GM21825 (cell line): ENCODE data around the gene DESI1.
"Not testable (repeated sequence)": the region's sequence is repeated elsewhere in the genome, so short reads cannot be mapped to it uniquely, and the experiment has no call there.

Experiments
- ATAC-seq: cut with Tn5 transposase; IDR thresholded peaks from one replicate; pipeline ENCODE4 v1.9.1; 2021; ENCODE audit warnings: mild to moderate bottlenecking, moderate library complexity; ENCODE audit not compliant: unreplicated experiment

Gene DESI1

GRCh38 chr22:41562461-41562860 lies 58.4 kb downstream of the DESI1 start:
- ATAC-seq: no peak

GRCh38 chr22:41561788-41562187 lies 59.1 kb downstream of the DESI1 start:
- ATAC-seq: no peak

- ATAC-seq: no peak
Measured at GRCh38 chr22:41561335-41561734, 59.5 kb downstream of the DESI1 start.

DNA sequence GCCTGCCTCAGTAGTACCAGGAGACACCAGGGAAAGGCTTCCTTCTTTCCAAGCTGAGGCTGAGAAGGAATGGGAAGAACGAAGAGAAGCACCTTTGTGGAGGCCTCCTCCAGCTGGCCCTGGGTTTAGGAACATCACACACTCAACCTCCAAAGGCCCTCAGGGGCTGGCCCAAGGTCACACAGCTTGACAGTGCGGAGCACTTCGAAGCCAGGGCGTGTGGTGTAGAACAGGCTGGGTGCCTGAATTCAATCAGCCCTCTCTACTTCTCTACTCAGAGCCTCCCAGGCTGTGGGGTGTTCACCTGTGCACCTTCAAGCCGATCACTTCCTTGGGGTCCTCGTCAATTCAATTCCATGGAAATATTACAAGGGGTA lies 60.8 kb downstream of the DESI1 start:
- ATAC-seq: no peak

DNA sequence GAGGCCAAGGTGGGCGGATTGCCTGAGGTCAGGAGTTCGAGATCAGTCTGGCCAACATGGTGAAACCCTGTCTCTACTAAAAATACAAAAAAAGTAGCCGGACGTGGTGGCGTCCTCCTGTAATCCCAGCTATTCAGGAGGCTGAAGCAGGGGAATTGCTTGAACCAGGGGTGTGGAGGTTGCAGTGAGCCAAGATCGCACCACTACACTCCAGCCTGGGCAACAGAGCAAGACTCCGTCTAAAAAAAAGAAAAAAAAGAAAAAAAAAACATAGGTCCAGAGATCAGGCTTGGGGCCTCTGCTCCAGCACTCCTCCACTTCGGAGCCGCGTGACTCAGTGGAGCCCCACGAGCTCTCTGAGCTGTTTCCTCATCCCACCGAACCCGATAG lies 62.6 kb downstream of the DESI1 start:
- ATAC-seq: not testable (repeated sequence)

DNA sequence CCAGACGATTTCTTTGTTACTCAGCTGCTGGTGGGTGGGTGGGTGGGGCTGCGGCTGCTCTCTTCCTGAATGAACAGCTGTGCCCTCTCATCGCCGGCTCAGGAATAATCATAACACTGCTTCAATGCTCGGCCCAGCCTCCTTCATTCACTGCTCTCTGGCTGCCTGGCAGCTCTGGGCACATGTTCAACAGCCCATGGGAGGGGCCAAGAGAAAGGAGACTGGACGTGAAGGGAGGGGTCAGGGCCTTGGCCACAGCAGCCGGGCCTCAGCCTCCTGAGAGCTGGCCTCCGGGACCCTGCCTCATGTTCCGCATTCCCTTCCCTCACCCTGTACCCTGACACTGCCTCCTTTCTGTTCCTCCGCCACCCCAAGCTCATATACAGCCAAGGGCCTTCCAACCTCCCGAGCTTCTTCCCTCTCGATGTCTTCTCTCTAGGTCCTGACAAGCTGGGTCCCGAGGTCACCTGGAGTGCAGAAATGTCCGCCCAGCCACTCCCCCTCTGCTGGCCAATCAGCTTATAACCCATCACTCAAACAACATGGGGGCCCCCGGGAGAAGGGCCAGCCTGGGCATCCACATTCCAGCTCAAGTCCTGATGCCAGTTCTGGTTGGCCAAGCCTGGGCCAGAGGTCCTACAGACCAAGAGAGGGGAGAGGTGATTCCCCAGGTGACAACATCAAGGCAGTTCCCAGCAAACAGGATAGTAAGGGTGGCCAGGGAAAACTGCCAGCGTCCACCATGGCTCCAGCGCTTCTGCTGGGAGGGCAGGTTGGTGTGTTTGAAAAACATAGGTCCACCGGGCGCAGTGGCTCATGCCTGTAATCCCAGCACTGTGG lies 63.2 kb downstream of the DESI1 start:
- no peak for ATAC-seq

GRCh38 chr22:41556561-41556960 lies 64.3 kb downstream of the DESI1 start:
- ATAC-seq: no peak

DNA sequence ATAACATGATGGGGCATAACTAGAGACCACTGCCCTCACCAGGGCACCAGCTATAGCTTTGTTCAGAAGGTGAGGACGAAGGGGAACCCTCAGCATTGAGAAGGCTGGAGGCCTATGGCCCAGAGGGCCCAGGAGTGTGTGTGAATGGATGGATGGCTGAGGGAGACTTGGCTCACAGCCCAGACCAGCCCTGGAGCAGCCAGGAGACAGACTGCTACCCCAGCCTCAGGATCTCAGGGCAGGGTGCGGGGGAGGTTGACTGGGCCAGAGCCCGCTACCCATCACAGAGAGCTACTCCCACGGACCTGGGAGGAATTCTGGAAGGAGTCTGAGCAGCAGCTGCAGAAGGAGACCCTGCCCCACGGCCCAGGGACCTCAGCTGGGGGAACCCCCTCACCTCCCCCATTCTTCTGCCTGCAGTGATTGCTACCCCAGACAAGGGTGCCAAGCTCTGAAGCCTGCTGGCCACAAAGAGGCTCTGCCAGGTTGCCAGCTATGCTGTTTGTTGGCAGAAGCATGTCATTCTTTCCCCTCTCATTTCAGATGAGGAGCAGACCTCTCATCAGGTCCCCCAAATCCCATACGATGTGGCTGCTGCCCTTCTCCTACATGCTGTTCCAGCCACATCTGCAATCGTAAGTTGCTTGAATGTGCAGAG lies 65.4 kb downstream of the DESI1 start:
- no peak for ATAC-seq

DNA sequence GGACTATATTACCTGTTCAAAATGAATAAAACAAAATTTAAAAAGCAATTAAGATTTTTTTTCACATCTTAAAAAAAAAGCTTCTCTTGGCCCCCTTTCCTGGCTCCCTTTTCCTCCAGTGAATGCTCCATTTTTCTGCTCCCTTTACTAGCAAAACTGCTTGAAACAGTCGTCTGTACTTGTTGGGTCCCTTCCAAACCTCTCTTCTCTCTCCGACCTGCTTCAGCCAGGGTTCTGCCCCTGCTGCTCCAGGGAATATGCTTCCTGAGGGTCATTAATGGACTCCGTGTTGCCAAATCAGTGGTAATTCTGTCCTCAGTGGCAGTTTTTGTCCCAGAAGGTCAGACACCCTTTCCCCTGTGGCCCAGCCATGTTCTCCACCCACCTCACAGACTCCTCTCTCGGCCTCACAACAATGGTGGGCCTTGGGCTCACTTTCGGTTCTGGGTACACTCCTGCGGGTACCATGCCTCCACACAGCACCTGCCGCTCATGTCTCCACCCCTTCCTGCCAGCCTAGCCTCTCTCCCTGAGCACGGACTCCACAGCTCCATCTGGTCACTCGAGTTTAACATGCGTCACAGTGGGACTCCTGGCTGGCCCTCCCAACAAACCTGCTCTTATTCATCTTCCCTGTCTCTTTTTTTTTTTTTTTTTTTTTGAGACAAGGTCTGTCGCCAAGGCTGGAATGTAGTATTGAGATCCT lies 68.8 kb downstream of the DESI1 start:
- no peak for ATAC-seq

DNA sequence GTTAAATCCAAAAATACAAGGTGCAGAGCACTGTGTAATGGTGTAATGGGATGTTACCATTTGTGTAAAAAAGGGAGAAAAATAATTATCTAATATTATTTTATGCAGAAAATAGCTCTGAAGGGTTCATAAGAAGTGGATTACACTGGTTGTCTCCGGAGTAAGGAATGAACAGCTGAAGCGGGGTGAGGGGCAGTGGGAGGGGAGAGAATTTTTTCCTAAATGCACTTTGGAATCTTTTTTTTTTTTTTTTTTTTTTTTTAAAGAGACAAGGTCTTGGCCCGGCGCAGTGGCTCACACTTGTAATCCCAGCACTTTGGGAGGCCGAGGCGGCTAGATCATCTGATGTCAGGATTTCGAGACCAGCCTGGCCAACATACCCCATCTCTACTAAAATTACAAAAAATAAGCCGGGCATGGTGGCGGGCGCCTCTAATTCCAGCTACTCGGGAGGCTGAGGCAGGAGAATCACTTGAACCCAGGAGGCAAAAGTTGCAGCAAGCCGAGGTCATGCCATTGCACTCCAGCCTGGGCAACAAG lies 69.8 kb downstream of the DESI1 start:
- no peak for ATAC-seq

DNA sequence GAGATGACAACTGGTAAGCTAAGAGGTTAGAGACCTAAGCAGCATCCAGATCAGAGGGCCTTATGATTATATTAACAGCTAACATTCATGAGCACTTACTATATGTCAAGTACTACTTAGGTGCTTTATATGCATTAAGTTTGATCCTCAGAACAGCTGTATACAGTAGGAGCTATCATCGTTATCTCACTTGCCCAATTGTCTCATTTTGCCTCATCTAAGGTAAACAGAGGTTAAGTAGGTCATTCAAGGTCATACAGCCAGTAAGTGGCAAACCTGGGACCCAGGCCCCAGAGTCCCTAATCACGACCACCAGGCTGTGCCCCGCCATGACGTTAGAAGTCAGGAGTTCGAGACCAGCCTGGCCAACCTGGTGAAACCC lies 72.0 kb downstream of the DESI1 start:
- ATAC-seq: no peak
